Peyer's patch (tissue), 4 donors: Measurements from ENCODE around the gene SMYD3.

Experiments
- CTCF ChIP-seq, 6 experiments: fragments of 450-650 bp in 4 of 6; fragments of 200-600 bp in 2 of 6; sonication (generic) in 1 of 6; IDR thresholded peaks; one replicate each; pipeline ENCODE4 v1.5.1; 2017 to 2019; ENCODE audit warnings: antibody characterized with exemption in 6 of 6, mild to moderate bottlenecking in 3 of 6, moderate library complexity in 1 of 6
- POLR2A ChIP-seq, 2 donors: fragments of 450-650 bp; IDR thresholded peaks; one replicate each; pipeline ENCODE4 v1.5.1; 2017; ENCODE audit warnings: antibody characterized with exemption in 2 of 2, mild to moderate bottlenecking in 2 of 2, moderate library complexity in 2 of 2

DNA sequence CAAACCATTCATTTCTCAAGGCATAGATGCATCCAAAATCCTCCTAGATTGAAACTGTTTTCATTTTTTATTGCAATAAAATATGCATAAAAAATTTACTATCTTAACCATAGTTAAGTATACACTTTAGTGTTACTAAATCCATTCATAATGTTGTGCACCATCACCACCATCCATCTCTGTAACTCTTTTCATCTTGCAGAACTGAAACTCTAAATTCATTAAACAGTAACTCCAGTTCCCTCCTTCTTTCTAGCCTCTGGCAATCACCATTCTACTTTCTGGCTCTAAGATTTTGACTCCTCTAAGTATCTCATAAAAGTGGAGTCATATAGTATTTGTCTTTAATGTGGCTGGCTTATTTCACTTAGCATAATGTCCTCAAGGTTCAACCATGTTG, 236.8 kb downstream of the SMYD3 start:
- TF ChIP-seq CTCF (IDR thresholded peaks at IDR 0.05) (no peak), POLR2A (IDR thresholded peaks at IDR 0.05) (no peak)
